Fibroblast of pulmonary artery (primary cell): Measurements from ENCODE around the gene LMTK3.

Experiments
- DNase-seq: peaks from one replicate; pipeline ENCODE4 v3.0.0-alpha.2; 2010; ENCODE audit warnings: low read depth
- H3K4me3 ChIP-seq: replicated peaks from 2 replicates; pipeline ENCODE4 v1.5.1; 2011; ENCODE audit warnings: low read depth, mild to moderate bottlenecking, control low read depth, low read length, moderate library complexity
- TF ChIP-seq, protein P1 (sequence below): IDR thresholded peaks from 2 replicates; pipeline ENCODE4 v1.5.1; 2011; ENCODE audit warnings: mild to moderate bottlenecking, control low read depth, low read length, inconsistent platforms; ENCODE audit errors: missing control alignments

Gene LMTK3

DNA sequence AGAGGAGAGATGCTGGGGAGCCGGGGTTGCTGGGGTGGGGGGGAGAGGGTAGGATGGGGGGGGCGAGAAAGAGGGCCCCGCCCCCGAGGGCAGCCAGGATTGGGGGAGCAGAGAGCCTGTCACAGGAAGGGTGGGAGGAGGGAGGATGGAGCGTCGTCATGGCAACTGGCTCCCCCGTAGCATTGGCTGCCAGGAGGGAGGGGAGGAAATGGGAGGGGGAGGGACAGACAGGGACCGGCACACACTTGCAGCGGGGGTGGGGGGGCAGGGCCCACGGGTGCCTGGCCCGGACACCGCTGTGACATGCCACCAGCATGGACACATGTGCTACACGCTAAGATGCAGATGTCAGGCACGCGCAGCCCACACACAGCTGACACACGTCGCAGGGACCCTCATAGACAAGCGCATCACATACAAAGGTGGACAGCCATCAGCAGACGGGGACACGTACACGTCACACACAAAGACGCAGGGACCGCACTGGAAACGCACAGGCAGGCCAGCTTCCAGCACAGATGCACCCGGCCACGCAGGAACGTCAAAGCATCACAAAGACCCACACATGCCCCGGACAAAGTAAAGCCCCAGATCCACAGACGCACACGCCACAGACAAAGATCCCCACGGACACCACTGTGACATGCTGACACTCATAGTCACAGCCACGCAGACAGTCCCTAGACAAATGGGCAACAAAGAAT is at the start of gene LMTK3:
TSS of gene LMTK3 (minus strand) at position 36 of the 704 bp plus-strand sequence. CDS start 259 bp downstream, outside the sequence.
- DNase-seq, result peak; percentile 42
- TF ChIP-seq, protein P1, sequence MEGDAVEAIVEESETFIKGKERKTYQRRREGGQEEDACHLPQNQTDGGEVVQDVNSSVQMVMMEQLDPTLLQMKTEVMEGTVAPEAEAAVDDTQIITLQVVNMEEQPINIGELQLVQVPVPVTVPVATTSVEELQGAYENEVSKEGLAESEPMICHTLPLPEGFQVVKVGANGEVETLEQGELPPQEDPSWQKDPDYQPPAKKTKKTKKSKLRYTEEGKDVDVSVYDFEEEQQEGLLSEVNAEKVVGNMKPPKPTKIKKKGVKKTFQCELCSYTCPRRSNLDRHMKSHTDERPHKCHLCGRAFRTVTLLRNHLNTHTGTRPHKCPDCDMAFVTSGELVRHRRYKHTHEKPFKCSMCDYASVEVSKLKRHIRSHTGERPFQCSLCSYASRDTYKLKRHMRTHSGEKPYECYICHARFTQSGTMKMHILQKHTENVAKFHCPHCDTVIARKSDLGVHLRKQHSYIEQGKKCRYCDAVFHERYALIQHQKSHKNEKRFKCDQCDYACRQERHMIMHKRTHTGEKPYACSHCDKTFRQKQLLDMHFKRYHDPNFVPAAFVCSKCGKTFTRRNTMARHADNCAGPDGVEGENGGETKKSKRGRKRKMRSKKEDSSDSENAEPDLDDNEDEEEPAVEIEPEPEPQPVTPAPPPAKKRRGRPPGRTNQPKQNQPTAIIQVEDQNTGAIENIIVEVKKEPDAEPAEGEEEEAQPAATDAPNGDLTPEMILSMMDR, result no peak
- peak within 1 kb of the TSS; percentile 14 for H3K4me3 ChIP-seq

DNA sequence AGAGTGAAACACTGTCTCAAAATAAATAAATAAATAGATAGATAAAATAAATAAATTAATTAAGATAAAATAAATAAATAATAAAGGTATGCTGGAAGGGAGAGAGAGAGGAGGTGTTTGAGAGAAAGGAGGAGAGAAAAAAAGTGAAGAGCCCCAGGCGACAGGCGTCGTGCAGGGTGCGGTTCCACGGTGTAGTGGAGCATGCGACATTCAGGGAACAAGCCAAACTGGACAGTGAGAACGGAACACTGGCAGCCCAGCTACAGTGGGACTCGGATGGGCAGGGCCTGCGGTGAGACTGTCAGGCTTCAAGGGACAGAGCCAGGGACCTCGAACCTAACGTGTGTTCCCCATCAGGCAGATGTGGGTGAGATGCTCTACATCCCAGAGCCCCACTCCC is 49.8 kb upstream of the LMTK3 start:
- TF ChIP-seq, protein P1, result no peak
- no peak overlapping the region for H3K4me3 ChIP-seq
- DNase-seq, result no peak

DNA sequence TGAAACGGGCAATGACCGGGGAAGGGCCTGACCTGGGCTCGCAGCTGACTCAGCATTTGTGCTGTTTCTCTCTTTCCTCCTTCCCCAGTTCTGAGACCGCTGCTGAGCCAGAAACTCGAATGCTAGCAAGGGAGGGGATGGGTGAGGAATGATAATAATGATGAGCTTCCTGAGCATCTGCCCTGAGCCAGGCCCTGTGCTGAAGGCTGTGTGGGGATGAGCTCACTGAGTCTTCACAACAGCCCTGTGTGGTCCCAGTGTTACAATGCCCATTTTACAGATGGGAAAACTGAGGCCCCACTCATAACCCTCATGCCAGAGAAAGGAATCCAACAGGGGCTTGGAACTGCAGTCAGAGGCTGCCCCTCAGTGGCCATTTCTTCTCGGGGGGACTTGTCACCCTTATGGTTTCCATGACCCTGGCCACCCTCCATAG is 48.5 kb upstream of the LMTK3 start:
- DNase-seq, result no peak
- no peak overlapping the region for H3K4me3 ChIP-seq
- TF ChIP-seq, protein P1, result no peak

DNA sequence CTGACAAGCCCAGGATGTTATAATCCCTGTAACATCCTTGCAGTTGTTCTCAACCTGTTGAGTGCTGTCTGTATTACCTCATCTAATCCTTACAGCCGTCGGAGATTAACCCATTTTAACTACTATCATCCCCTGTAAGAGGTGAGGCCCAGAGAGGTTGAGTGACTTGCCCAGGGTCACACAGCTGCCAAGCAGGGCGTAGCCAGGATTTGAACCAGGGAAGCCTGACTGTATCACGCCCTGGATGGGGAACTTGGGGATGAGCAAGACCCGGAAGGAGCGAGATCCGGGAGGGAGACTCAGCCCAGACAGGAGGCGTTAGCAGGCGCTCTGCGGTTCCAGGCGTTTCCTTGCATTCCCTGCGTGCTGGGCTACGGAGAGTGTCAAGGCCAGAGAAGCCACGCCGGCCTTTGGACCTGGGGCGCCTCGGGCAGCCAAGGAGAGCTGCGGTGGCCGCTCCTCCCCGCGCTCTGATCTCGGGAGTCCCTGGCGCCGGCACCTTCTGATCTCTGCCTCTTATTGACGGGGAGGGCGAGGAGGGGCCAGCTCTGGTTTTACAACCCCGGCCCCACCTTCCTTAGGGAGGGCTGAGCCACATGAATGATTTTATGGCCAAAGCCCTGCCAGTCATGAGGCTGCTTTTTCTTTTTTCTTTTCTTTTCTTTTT is 46.5 kb upstream of the LMTK3 start:
- TF ChIP-seq, protein P1, result no peak
- peak; percentile 31 for DNase-seq
- no peak overlapping the region for H3K4me3 ChIP-seq

GRCh38 chr19:48556825-48557224 is 45.2 kb upstream of the LMTK3 start:
- no peak overlapping the region for H3K4me3 ChIP-seq
- DNase-seq, result no peak
- TF ChIP-seq, protein P1, result no peak

DNA sequence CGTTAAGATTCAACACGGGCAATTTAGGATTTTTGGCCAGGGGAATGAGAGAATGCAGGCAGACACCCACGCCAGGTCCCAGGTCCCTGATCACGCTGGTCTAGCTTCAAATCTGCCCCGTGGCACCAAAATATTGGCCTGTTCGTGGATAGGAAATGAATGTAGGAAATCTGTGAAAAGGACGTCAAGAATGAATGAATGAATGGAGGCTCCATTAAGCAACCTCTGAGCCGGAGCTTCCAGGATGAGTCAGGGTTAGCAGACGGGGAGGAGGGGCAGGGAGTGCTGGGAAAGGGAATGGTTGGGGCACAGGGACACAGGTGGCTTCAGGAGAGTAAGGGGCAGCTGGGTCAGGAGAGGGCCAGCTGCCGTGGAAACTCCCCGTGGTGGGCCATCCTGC is 44.5 kb upstream of the LMTK3 start:
- no peak overlapping the region for H3K4me3 ChIP-seq
- TF ChIP-seq, protein P1, result no peak
- DNase-seq, result peak; percentile 72
